Mesothelial cell of epicardium (in vitro differentiated cells): ENCODE results near the gene NAALADL2. TPM values are rescaled to one million over a fixed set of nuclear protein-coding genes. Genes with fewer than 3 reads are reported as not detected.
A peak's percentile ranks its signal among the peaks of the same experiment; 100 is the strongest.

Source experiments
- DNase-seq, 2 experiments: peaks; one replicate each; pipeline ENCODE4 v3.0.0; 2021; ENCODE audit warnings: low spot score in 2 of 2; ENCODE audit not compliant: unreplicated experiment in 2 of 2
- H3K27ac Mint-ChIP-seq: 2 replicates; pipeline ENCODE4 v1.8.0; 2021; ENCODE audit warnings: mixed read lengths
- H3K27me3 Mint-ChIP-seq: 2 replicates; pipeline ENCODE4 v1.8.0; 2021; ENCODE audit warnings: low read depth, mixed read lengths
- H3K36me3 Mint-ChIP-seq: 2 replicates; pipeline ENCODE4 v1.8.0; 2021; ENCODE audit warnings: mixed read lengths
- H3K4me1 Mint-ChIP-seq: 2 replicates; pipeline ENCODE4 v1.8.0; 2021; ENCODE audit warnings: mixed read lengths
- H3K4me3 Mint-ChIP-seq: 2 replicates; pipeline ENCODE4 v1.8.0; 2021; ENCODE audit warnings: mild to moderate bottlenecking, moderate library complexity, mixed read lengths
- H3K9me3 Mint-ChIP-seq: 2 replicates; pipeline ENCODE4 v1.8.0; 2021; ENCODE audit warnings: mixed read lengths
- total RNA-seq: library from RNA; stranded (reverse); gene quantifications from 3 replicates; pipeline ENCODE4 v1.2.1, GENCODE V29; 2021
- TF ChIP-seq, protein P1 (sequence below): fragments of 200-600 bp; sonication (generic); IDR thresholded peaks from one replicate; pipeline ENCODE4 v1.5.0; 2021; ENCODE audit warnings: antibody characterized with exemption; ENCODE audit not compliant: unreplicated experiment

Gene NAALADL2
- total RNA-seq, 1 donor from 2014 or later = 27.9 TPM

DNA sequence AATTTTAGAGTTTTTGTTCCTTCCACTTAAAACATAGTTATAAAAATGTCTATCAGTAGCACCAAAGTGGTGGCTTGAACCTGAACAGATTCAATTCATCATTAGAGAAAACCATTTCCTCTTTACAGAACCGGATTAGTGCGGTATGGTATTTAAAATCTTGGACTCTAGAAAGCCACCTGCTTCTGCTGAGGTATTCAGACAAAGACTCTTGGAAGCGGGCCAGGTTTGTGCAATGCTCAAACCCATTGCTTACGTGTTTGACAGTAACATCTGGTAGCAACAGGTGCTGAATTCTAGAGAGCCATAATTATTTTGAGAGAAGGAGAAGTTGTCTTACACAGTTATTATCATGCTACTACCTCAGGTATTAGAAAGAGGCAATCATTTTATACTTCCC is 290.5 kb downstream of the NAALADL2 start:
- H3K27ac Mint-ChIP-seq = no peak overlapping the region
- peak; percentile 26 to 49 for DNase-seq
- H3K27me3 Mint-ChIP-seq = no peaks in the 10 kb centered on the region
- H3K9me3 Mint-ChIP-seq = peaks cover 13% of the 10 kb centered on the region
- TF ChIP-seq, protein P1, sequence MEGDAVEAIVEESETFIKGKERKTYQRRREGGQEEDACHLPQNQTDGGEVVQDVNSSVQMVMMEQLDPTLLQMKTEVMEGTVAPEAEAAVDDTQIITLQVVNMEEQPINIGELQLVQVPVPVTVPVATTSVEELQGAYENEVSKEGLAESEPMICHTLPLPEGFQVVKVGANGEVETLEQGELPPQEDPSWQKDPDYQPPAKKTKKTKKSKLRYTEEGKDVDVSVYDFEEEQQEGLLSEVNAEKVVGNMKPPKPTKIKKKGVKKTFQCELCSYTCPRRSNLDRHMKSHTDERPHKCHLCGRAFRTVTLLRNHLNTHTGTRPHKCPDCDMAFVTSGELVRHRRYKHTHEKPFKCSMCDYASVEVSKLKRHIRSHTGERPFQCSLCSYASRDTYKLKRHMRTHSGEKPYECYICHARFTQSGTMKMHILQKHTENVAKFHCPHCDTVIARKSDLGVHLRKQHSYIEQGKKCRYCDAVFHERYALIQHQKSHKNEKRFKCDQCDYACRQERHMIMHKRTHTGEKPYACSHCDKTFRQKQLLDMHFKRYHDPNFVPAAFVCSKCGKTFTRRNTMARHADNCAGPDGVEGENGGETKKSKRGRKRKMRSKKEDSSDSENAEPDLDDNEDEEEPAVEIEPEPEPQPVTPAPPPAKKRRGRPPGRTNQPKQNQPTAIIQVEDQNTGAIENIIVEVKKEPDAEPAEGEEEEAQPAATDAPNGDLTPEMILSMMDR = no peak
- no peak overlapping the region for H3K4me3 Mint-ChIP-seq
- peaks cover 6% of the 10 kb centered on the region for H3K36me3 Mint-ChIP-seq
- peaks cover 26% of the 10 kb centered on the region for H3K4me1 Mint-ChIP-seq

DNA sequence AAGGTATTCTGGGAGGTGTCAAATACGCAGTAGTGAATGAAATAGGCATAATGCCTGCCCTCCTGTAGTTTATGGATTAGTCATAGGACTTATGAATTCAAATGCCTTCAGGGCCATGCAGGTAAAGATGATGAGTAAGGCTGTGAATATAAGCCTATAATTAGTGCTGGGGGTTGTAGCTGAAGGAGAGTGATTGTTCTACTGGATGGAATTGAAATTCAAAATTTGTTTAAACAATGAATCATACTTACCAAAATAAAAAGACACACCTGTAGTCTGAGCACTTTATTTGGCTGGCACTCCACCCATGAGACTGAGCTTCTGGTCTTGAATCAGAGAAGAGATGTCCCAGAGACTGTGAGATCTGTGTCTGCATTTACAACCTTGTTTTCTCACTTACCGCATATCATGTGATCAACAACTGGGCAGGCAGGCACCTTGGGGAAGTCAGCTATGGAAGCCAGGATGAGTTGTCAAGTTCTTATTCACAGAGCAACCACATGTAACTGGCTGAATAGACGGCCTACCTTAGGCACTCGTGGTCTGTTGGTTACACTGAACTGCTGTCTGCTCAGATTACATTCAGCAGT is 291.8 kb downstream of the NAALADL2 start:
- Mint-ChIP-seq H3K36me3 (peaks cover 6% of the 10 kb centered on the region), H3K4me1 (peaks cover 33% of the 10 kb centered on the region), H3K9me3 (peaks cover 13% of the 10 kb centered on the region), H3K27ac (no peak overlapping the region), H3K4me3 (no peak overlapping the region), H3K27me3 (no peaks in the 10 kb centered on the region)
- TF ChIP-seq, protein P1 = no peak
- DNase-seq = no peak

DNA sequence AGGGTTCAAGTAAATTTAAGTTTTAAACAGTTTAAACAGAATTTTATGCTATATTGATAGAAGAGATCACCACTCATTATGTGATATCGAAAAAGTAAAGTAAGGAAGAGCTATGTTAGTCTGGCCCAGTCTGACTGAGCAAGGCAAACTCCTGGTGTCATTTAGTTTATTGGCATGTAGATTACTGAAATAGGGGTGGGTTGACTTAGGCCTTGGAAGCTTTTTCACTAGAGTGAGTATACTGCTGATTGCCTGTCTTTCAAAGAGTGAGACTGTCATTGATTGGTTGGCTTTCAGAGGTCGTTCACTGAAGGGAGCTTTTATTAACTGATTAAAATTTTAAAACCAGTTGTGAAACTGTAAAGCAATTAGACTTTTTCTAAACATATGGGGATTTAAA is 294.5 kb downstream of the NAALADL2 start:
- DNase-seq = no peak
- Mint-ChIP-seq H3K27me3 (no peaks in the 10 kb centered on the region), H3K27ac (no peak overlapping the region), H3K4me3 (no peak overlapping the region), H3K4me1 (peaks cover 33% of the 10 kb centered on the region), H3K9me3 (peaks cover 2% of the 10 kb centered on the region), H3K36me3 (no peaks in the 10 kb centered on the region)
- TF ChIP-seq, protein P1 = no peak

DNA sequence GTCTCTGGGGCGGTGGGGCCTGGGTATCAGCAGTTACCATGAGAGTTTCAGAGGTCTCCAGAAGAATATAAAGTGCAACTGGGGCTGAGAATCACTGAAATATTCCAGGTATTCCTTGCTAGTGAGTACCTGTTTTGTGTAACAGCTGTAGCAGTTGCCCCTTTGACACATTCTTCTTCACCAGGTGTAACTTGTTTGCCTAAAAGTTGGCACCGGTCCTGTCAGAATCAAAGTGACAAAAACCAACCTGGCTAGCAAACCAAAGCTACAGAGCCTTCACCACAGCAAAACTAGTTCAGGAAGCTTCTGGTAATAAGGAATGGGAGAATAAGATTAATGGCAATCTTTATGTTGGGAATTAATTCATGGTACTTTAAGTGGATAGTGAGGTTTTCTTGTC is 296.0 kb downstream of the NAALADL2 start:
- TF ChIP-seq, protein P1 = no peak
- Mint-ChIP-seq H3K4me3 (no peak overlapping the region), H3K9me3 (no peaks in the 10 kb centered on the region), H3K4me1 (peaks cover 27% of the 10 kb centered on the region), H3K27ac (no peak overlapping the region), H3K27me3 (no peaks in the 10 kb centered on the region), H3K36me3 (no peaks in the 10 kb centered on the region)
- DNase-seq = no peak

DNA sequence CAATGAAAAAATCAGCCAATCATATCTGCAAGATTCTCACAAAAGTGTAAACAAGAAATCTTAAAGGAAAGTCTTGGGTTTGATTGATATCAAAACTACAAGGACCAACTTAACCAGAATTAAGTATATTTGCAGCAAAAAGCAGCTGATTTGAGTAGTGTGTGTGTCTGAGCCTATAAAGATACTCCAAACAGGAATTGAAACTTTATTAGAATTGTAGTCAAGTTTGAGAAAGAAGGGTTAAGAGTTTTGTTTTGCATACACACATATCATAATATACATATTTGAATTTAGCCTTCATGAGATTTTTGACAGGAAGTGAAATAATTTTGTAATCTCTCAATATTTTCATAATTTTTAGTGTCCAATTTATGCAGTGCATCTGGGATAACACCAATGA is 300.1 kb downstream of the NAALADL2 start:
- TF ChIP-seq, protein P1 = no peak
- Mint-ChIP-seq H3K4me1 (peaks cover 7% of the 10 kb centered on the region), H3K36me3 (no peaks in the 10 kb centered on the region), H3K9me3 (no peaks in the 10 kb centered on the region), H3K27me3 (no peaks in the 10 kb centered on the region), H3K27ac (no peak overlapping the region), H3K4me3 (no peak overlapping the region)
- DNase-seq = no peak

DNA sequence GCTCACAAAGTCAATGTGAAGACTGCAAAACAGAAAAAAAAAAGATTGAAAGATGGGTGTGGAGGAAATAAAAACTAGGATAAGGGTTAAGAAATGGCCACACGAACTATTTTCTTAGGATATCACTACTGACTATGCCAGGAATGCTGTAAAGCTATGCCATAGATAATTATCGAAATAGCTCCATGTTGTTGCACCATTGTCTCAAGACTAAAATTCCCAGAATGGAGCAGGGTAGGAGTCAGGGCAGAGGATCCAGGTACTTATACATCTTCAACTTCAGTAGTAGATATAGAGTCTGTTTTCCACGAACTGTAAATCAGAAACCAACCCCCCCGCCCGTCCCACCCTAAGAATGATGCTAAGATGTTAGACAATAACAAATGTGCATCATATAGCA is 302.2 kb downstream of the NAALADL2 start:
- no peaks in the 10 kb centered on the region for H3K9me3 Mint-ChIP-seq
- no peak for DNase-seq
- no peak overlapping the region for H3K4me3 Mint-ChIP-seq
- no peaks in the 10 kb centered on the region for H3K4me1 Mint-ChIP-seq
- H3K27me3 Mint-ChIP-seq = no peaks in the 10 kb centered on the region
- no peak overlapping the region for H3K27ac Mint-ChIP-seq
- H3K36me3 Mint-ChIP-seq = no peaks in the 10 kb centered on the region
- TF ChIP-seq, protein P1 = no peak
